NCI-H1105 (cell line): ENCODE results near the gene PCSK5.
"Not testable (repeated sequence)": the region's sequence is repeated elsewhere in the genome, so short reads cannot be mapped to it uniquely, and the experiment has no call there.

Experiments
- DNase-seq: peaks from one replicate; lab custom pipeline; 2025; lab: John Stamatoyannopoulos, UW

PCSK5 gene

DNA sequence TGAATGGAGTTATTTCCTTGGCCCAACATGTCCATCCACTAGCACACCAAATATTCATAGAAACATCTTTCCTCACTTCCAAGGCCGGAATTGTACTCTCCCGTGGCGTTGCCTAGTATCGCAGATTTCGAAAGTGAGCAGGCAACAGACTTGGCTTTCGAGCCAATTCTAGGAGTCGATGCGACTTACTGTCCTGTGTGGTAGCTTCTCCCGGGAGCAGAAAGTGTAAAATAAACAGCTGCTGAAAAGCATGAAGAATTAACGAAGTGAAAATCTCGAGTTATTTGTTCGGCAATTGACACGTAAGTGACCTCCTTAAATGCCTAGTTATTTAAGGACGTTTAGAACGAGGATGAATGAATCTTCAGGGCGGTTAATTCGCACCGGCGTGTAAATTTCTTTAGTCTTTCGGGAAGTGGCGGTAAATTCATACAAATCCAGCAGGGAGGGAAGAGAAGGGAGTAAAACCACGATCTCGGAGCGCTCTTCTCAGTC lies 449 bp upstream of the PCSK5 start:
- DNase-seq: peak; percentile 7

DNA sequence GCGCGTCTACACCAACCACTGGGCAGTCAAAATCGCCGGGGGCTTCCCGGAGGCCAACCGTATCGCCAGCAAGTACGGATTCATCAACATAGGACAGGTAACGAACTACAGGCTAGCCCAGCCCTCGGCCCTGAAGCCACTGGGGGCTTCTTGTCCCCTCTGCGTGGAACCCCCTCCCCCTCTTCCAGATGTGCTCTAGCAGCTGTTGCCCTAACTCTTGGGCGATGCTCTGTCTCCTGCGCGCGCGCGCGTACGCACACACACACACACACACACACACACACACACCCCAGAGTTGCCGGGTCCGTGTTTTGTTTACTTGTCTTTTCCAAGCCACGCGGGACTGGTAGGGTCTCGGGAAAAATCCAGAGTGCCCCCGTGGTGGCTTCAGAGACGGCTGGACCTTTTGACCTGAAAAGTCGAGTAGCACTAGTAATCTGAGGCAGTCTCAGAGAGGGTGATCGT lies 836 bp downstream of the PCSK5 start:
- no peak for DNase-seq

DNA sequence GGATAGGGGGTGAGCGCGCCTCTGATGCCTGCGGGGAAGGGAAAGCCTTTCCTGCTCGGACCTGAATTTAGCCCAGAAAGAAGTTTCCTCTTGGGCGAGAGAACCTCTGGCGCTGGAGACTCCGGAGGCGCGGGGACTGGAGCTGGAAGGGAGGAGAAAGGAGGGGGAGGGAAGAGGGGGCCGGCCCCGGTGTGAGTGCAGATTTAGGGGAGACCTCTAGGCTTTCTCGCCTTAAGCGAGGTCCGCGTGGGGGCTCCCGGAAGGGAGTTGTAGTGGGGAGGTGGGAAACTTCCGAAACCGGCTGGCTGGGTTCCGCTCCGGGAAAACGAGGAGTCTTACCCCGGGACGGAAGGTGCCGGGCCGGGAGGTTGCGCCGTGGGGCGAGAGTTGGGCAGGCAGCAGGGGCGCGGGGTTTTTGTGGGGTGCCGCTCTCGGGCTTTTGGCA lies 1.3 kb downstream of the PCSK5 start:
- no peak for DNase-seq

DNA sequence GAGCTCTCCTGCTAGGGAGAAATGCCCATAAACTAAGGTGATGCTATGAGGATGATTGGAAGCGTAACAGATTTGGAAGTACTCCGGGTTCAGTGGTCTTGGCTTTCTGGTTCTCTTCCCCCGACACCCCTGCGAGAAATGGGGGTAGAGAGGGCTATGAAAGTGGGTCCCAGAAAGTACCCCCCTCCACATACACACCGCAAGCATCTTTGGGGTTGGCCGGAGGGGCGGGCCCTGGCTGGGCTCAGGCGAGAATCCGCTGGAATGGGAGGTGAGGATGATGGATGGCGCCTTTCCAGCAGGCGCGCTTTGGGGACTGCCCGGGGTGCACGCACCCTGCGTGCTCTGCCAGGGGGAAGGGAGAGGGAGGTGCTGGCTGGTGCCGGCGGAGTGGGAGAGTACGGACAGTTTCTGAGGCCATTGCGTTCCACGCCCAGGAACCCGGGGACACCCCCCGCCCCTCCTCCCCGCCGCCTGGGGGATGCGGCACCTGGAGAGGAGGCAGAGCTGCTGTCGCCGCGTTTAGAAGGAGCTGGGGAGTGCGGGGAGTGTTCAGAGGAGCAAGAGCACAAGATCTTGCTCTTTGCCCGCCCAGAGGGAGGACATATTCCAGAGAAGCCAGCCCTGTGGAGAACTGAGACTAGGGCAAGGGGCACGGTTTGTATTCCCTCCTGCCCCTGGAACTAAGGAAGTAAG lies 1.9 kb downstream of the PCSK5 start:
- DNase-seq: peak; percentile 17

DNA sequence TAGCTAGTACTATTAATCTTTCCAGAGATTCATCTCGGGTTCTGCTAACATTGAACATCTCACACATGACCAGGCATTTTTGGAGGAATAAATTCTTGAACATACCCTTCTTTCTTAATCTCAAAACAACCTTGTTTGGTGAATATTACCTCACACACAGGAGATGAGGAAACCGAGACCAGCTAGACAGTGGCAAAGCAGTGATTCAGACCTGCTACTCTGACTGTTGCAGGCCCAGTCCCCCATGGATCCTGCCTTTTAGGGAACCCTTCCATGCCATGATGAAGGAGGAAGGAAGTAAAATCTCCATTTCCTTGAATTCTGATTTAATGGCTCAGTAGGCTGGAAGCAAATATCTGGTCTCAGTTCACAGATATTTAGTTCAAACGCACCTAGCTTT lies 2.6 kb downstream of the PCSK5 start:
- no peak for DNase-seq

DNA sequence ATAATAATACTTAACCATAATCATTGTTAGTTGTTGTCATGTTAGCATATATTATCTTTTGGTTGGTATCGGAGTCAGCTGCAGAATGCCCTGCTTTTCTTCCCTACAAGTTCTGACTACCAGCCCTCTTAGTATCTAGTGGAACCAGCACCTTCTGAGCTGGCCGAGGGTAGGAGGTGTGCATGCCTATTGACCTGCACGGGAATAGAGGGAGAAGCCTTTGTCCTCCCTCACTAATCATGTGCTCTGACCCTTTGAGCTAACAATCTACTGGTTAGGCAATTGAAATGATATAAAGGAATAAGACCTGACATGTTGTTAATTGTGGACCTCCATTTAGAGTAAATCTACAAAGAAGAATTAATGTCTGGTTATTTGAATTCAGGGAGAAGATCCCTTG lies 4.1 kb downstream of the PCSK5 start:
- DNase-seq: no peak

DNA sequence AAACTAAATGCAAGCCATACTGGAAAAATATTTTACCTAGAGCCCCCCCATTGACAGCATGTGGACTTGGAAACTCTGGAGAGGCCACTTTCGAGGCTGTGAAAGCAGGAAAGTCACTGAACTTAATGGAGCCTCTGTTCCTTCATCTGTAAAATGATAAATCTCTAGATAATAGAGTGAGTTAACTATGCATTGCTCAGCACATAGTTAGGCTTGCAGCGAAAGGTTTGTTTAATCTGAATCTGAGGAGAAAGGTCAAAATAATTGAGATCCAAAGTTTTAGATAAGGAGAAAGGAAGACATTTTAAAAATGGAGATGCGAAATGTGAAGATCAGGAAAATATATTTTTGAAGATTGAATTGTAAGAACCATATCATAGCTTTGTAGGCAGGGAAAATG lies 4.6 kb downstream of the PCSK5 start:
- no peak for DNase-seq

DNA sequence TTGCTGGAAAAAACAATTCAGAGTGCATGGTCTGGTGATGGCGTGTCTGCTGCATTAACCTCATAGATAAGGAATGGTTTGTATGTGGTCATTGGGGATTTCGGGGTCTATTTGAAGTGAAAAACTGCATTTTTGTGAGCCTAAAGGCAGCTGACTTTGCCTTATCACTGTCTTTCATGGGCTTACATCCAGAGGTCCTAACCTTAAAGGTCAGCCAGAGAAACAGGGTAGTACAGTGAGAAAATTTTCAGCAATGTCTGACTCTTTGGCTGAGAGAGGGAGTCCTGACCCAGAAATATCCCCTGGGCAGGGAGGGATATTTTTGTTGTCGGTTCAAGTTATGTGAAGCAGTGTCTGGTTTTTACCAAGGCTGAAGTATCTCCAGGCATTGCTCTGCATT lies 5.7 kb downstream of the PCSK5 start:
- DNase-seq: no peak

DNA sequence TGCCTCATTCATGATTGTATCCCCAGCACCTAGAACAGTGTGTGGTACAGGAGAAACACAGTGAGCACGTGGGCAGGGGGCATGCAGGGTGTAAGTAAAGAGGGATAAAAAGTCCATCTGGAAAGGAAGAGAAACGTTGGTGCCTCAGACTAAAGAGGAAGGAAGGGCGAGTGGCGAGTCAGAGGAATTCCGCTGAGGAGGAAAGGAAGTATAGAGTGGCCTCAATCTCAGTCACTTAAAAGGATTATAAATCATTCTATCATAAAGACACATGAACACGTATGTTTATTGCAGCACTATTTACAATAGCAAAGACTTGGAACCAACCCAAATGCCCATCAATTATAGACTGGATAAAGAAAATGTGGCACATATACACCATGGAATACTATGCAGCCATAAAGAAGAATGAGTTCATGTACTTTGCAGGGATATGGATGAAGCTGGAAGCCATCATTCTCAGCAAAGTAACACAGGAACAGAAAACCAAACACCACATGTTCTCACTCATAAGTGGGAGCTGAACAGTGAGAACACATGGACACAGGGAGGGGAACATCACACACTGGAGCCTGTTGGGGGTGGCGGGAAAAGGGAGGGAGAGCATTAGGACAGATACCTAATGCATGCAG lies 10.5 kb downstream of the PCSK5 start:
- not testable (repeated sequence) for DNase-seq

DNA sequence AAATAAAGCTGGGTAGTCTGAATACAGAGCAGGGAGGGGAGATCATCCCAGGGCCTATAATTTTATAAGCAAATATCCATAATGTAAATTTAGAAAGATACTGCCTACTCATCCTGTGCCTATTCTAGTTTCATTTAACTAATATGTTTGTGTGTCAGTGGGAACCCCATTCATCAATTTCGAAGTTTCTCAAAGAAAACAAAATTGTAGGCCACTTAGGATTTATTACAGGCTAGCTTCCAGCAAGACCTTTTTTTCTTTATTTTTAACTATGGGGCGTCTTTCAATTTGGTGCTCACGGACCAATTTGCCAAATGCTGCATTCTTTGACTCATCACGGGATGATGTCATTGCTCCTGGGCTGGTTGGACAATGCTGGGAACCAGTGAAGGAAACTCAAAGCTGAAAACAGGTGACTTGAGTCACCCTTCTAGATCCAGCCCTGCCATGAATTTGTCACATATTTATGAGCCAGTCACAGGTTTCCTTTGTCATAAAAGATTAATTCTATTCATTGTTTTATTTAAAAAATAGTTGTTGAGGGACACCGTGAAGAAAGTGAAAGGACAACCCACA lies 13.4 kb downstream of the PCSK5 start:
- DNase-seq: no peak

DNA sequence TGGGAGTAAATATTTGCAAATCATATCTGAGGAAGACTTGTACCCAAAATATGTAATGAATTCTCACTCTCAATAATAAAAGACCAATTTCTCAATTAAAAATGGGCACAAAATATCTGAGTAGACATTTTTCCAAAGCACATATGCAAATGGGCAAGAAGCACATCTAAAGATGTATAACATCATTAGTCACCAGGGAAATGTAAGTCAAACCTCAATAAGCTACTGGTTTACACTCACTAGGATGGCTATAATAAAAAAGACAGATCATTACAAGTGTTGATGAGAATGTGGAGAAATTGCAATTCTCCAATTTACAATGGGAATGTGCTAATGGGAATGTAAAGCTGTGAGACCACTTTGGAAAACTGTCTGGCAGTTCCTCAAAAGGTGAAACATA lies 13.9 kb downstream of the PCSK5 start:
- DNase-seq: no peak

DNA sequence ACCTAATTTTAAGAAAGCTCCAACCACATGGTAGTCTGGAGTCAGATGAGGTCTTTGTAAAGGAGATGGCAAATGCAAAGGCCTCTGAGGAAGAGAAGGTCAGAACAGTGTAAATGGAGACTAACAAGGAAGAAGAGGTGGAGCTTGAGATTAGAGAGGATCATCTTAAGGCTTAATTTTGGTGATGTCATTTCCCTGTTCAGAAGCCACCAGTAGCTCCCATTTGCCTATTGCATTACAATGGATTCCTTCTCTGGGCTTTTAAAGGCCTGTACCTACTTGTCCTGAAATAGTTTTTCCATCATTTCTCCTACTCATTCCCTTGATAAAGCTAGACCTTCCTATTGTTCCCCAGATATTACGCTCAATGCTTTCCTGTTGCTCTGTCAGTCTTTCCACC lies 16.1 kb downstream of the PCSK5 start:
- no peak for DNase-seq

DNA sequence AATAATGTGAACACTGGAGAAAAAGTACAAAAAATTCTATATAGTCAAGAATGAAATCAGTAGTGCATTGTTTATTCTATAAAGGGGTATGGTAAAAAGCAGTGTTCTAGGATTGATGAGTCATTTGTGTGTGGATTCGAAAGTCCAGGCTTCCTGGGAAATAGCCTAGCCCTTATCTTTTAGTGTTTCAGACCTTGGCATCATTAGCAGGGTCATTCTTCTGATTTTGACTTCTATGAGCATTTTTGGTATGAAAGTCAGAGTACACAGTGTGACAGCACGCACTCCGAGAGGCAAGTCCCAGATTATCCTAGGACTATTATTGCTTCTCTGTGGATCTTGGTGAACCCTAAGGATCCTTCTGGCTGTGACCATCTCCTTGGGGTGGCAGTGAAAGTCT lies 16.9 kb downstream of the PCSK5 start:
- DNase-seq: no peak

DNA sequence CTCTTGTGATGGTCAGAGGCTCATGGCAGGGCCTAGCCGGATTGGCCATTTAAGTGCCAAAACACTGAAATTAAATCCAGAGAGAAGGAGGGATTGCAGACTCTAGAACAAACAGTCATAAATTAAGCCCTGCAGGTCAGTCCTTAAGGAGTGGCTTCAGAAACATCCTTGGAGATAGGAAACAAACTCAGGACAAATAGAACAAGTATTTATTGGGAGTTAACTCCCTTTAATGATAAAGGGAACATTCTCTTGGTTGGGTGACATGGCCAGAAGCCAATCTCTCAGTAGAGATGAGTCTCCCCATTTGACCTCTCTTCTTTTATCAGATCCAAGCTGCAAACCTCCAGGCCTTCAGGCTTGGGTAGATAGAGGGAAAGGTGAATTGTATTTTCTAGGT lies 17.4 kb downstream of the PCSK5 start:
- DNase-seq: no peak

DNA sequence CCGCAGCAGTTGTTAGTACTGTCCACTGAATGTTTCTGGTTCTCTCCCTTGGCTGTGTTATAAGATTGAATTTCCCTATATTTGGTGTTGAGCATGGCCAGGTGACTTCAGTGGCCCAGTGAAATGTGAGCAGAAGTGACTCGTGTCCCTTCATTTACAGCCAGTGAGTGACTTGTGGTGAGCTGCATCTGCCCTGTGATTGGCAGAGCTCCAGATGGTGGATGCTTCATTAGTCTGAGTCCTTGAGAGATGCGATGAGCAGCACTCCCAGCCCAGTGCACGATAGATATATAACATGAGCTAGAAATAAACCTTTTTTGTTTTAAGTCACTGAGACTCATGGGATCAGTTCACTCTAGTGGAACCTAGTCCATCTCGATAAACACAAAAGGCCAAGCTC lies 19.3 kb downstream of the PCSK5 start:
- DNase-seq: no peak

DNA sequence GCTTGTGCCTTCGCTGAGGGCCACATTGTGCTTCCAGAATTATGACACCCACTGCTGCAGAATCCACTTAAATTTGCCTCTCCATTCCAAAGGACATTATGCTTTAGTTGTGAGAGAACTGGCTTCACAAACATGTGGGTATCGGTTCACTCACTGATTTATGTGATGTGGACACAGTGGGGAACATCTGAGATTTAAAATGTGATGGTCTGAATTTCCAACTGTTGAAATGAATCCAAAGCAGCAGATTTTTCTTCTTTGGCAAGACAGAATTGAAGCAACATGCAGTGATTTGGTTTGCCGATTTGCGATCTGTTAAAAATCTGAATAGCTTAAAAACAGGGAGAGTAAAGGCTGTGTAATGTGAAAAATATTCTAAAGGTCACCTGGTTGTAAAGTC lies 20.3 kb downstream of the PCSK5 start:
- DNase-seq: no peak

DNA sequence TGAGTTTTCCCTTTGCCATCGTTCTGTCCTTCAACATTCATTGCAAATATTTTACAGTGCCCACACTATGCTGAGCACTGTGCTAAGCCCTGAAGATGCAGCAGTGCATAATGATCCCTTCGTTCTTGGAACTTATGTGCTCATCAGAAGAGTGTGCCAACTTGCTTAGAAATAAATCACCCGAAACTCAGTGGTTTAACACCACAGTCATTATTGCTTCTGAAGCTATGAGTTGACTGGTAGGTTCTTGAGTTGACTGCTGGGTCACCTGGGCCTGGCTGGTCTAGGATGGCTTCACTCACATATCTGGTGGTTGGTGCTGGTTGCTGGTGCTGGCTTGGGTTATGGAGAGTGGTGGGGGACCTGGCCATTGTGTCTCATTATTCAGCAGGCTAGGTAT lies 20.9 kb downstream of the PCSK5 start:
- DNase-seq: no peak

DNA sequence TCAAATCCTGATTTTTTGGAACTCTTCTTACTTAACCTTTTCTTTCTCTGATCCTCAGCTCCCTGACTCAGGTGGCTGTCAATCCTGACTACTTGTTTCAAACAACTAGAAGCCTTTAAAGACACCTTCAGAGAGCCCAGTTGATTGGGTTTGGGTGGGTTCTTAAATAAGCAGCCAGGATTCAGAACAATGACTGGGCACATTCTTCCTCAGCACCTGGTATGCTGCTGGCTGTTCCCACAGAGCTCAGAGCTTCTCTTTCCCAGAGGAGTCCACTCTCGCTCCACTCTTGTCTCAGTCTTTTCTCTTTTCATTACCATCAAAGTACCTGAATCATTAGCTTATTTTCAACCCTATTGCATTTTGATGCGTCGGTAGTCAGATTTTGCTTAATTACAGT lies 22.5 kb downstream of the PCSK5 start:
- DNase-seq: no peak

DNA sequence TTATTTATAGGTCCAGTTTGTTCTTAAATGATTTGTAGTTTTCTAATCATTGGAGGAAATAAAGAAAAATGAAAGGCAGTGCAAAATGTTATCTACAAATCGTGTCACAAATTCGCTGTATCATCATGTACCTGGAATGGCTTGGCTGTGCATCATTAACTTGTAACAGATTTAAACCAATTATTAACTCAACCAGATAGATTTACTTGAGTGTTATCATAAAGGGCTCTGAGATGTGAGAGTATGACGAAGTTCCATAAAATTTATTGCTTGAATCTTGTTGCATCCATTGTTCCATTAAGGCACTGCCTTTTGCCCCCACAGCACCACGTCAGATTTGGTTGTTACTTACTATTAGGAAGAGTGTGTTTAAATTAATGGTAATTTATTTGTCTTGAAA lies 23.5 kb downstream of the PCSK5 start:
- DNase-seq: no peak

DNA sequence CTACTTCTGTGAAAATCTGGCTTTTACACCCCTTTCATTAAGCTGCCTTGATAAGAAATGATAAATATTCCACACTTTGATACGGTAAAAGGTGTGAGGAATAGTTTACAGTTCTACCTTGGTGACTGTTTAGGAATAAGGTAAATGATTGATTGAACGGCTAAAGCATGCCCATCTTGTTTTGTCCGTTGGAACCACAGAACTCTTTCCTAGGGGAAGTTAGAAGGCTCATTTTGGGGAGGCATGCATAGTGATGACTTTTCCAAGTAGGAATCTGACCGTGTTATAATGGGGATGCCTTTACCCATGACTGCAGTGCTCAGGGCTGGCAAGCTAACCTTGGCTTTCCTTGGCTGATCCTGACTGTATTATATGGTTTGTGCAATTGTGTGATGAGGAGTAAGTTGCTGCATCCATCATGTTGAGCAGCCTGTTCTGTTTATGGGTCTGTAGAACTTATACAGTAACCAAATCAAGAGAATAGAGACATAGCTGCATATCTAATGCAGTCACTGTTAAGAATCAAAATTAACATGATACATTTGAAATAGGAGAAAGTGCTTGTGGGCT lies 24.5 kb downstream of the PCSK5 start:
- no peak for DNase-seq

DNA sequence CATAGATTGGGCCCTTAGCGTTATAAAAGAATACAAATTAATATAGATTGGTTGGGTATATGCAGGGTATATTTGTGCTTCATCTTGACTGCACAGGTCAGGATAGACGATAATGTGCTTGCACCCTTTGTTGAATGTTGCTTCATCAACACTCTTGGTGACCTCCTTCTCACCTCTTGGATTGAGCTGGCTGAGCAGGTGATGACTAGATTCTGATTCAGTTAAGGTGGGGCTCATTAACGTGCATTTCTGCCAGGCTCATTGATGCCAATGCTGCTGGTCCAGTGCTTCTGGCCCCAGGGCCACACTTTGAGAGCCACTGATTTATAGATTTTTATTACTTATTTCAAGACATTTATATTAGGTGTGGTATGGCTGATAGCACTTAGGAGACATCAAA lies 27.7 kb downstream of the PCSK5 start:
- DNase-seq: no peak

DNA sequence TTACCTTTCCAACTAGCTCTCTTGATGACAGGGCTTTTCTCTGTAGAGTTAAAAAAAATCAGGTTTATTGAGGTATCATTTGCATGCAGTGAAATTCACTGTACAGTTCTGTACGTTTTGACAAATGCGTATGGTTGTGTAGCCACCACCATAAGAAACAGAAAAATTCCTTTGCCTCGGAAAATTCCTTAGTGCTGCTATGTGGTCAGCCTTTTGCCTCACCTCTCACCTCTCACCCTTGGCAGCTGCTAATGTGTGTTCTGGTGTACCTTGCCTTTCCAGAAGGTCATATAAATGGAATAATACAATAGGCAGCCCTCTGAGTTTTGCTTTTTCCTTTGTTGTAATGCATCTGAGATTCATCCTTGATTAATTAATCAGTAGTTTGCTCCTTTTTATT lies 28.4 kb downstream of the PCSK5 start:
- no peak for DNase-seq
